GM21723 (cell line): ENCODE measurements around the gene IRX6.

Experiments used
- ATAC-seq: cut with Tn5 transposase; IDR thresholded peaks from one replicate; pipeline ENCODE4 v1.9.1; 2021; ENCODE audit warnings: mild to moderate bottlenecking, moderate library complexity; ENCODE audit not compliant: unreplicated experiment

Gene IRX6

DNA sequence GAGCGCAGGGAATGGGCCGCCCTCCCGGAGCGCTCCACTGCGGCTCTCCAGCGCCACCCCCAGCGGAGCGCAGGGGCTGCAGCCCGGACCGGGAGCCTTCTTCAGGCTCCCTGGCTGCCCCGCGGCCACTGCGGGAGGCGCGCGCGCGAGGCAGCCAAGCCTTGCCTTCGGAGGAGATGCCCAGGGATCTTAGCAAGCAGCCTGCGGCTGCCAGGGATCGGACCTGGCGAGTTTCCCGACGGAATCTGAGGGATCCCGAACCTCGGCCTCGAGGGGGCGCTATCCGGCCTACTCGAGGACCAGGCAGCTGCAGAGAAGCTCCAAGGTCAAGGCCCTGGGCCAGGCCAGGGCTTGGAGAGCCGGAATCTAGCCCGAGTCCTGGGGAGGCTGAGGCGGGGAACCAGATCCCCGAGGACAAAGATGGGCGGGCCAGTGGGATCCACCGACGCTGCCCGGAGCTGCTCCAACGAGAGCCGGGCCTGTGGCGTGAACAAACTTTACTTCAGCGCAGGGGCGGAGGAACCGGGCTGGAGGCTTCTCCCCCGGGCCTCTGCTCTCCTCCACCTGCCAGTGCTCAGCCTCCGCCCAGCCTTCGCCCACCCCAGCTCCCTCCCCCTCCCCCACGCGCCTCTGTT lies at the start of gene IRX6:
Gene IRX6, plus strand, starts transcription at position 567 of the 635 bp plus-strand sequence. CDS start 889 bp downstream, outside the sequence.
- ATAC-seq = no peak

DNA sequence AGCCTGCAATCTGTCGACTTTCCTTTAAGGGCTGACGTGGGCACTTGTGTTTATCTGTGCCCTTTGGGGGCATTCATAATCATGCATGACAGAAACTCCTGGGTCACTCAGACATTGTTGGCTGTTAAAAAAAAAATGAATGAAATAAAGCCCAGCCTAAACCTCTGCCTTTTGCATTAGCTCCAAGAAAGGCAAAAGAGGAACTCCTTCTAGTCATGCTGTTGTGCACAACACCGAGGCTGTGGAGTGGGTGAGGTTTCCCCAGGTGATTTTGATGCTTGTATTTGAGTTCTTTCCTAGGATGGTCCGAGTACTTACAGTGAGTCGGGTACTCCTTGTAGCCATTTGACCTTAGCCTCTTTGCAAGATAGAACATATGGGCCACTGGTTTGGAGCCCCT lies 49.6 kb upstream of the IRX6 start:
- ATAC-seq = no peak

DNA sequence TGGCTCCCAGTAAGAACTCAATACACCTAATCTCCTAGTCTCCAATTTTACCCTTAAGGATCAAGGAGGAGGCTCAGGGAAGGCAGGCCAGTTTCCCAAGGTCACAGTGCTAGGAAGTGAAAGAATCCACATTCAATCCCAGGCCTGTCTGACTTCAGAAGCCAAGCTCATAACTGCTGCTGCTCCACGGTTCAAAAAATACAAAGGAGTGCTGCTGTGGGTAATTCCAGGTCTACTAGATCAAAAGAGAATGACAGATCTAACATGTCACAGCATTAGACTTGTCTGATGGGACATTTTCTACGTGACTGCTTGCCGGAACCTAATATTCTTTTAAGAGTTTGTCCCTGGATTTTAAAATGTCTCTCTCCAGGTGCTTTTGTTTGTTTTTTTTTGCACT lies 48.8 kb upstream of the IRX6 start:
- no peak for ATAC-seq

DNA sequence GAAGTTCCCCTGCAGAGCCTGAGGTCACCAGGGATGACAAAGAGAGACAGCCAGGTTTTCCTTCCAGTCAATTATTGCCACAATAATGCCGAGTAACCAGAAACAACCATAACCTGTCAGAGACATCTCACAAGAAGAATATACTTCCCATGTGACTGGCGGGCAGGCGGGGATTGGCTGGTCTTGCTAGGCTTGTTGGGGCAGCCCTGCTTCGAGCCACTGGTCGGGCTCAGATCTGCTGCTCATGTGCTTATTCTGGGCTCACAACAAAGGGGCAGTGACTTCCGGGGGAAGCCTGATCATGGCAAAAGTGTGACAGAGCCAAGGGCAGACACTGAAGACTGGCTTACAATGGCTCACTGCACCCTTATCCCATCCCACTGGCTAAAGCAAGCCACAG lies 48.1 kb upstream of the IRX6 start:
- ATAC-seq = no peak

DNA sequence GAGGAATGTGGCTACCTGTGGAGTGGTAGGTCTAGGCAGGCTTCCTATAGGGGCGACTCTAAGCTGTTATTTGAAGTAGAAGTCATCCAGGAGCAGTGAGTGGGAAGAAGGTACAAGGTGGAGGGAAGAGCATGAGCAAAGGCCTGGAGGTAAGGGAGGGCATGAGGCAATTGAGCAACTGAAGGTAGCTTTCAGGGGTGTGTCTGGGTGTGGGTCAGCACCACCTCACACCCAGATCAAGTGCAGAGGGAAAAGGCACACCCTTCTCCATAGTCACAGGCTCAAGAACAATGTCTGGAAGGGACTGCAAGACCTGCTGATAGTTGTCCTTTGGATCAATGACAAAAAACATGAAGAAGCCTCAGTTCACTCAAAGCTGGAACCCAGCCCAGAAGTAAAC lies 46.5 kb upstream of the IRX6 start:
- no peak for ATAC-seq

DNA sequence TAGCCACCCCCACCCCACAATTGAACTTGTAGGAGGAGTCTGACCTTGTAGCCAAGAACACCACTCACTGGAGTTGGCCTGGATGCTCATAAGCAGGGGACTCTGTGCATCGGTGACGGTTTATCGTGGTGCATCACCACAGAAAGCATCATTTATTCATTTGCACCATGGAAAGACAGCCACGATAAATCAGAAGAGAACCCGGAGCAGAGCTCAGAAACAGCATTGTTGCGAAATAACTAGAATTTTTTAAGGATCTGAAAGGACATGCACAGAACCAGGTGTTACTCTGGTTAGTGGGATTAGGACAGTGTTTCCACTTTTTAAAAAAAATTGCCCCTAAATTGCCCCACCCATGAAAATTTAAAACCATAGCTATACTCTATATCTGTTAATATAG lies 44.4 kb upstream of the IRX6 start:
- no peak for ATAC-seq

DNA sequence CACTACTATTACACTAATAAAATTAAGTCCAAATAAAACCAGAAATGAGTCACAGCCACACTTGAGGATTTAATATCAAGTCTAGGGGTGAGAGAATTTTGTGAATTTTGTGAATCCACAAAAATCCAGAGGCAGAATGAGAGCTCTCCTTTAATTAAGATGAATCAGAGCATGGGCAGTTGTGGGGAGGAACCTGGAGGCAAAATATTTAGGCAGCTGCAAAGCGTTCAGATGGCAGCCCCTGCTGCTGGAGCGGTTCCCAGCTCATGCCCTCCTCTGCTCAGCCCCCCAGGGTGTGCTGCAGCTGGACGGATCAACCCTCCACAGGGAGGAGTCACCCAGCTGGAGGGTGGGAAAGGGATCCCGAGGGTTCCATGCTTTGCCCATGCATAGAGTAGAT lies 43.4 kb upstream of the IRX6 start:
- ATAC-seq = no peak

DNA sequence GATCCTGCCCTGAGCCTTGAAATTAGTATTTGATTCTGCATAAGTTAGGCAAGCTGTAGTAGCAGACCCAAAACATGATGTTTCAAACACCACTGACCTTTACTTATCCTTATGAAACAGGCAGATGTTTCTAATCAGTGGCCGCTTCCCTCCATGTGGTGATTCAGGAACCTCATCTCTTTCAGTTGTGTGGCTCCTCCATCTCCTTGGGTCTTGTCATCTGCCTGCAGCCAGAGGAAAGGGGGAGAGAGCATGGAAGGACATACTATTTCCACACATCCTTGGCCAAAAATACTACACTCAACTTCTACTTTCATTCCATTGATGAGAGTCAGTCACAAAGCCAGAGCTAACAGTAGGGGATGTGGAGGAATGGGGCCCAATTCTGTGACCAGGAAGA lies 41.6 kb upstream of the IRX6 start:
- no peak for ATAC-seq

DNA sequence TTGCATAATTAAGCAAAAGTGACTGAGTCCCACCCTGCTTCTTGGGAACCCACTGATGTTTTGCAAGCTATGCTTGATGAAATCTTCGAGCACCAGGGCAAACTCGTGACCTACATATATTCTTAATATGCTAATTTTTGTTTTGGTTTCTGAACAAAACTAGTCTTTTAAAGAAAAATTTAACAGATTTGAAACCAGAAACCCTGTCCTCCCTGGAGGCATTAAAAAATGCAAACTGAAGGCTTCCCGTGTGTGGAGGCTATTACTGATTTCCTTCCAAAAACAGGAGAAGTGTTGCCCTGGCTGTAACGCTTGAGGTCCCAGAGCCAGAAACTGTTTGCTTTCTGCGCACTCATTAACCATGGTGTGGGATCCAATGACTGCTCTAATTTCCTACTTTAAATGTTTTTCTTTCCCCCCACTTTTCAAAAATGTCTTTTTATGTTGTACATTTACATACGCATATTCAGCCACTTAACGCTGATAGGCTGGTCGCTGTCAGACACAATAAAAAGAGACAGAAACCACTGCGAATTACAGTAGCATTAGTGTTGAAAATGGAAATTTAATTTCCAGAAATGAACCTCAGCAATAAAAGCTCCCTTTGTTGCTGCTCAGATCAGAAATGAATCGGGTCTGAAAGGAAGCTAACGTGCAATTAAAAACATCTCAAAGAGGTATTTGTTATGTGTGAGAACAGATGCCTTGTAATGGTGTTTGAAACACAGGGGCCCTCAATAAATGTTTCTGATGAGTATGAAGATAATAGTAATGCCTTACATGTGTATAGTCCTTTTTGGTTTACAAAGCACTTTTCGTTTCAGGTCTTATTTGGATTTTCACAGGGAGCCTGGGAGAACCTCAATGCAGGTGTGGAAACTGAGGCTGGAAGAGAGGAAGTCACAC lies 39.9 kb upstream of the IRX6 start:
- ATAC-seq = no peak

DNA sequence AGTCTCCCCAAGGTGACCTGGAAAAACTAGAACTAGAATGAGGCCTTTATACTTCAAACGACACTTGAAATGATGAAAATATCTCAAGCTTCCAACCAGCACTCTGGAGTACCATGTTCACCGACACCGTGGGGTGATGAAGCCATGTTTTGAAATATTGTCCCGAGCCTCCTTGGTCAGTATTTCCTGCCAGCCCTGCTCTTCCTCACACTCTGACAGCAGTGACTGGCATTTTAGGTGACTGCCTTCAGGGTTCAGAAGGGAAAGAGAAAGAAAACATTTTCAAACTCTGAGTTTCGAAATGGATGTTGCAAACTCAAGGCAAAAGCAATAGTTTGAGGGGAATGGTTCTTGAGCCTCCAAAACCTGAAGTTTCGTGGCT lies 39.3 kb upstream of the IRX6 start:
- ATAC-seq = no peak

DNA sequence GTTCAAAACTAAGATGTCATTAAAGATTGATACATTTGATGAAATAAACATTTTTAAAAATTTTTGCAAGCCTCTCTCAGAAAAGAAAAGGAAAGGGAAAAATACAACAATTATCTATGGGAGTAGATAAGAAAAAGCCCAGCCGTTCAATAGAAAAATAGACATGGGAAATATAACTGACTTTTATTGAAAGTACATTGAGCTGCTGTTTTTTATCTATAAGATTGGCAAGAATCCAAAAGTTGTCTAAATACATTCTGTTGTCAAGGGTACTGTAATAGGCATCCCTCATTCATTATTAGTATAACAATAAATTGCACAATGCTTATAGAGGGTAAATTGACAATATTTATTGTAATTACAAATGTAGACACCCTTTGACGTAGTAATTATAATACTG lies 38.4 kb upstream of the IRX6 start:
- ATAC-seq = no peak

DNA sequence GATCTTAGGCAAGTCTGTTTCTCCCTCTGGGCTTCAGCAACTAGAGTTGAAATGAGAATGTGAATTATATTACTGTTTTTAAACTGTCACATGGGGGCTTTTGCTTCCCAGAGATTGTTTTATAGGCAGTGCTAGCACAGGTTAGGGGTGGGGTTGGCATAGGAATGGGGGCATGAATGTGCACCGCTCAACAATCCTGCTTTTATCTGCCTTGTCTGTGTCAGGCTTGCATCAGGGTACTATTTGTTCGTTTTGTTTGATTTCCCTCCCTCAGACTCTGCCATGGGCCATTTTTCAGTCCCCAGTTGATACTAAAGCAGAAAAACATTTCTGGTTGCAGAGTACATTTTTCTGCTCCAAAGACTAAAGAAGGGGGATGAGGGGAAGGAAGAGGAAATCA lies 34.6 kb upstream of the IRX6 start:
- no peak for ATAC-seq

DNA sequence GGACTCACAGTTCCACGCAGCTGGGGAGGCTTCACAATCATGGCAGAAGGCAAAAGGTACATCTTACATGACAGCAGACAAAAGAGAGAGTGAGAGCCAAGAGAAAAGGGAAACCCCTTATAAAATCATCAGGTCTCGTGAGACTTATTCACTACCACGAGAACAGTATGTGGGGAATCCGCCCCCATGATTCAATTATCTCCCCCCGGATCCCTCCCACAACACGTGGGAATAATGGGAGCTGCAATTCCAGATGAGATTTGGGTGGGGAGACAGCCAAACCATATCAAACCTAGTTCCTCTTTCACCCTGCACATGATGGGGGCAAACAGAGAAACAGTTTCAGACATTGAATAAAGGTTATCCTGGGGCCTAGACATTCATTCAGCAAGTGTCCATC lies 32.2 kb upstream of the IRX6 start:
- no peak for ATAC-seq

DNA sequence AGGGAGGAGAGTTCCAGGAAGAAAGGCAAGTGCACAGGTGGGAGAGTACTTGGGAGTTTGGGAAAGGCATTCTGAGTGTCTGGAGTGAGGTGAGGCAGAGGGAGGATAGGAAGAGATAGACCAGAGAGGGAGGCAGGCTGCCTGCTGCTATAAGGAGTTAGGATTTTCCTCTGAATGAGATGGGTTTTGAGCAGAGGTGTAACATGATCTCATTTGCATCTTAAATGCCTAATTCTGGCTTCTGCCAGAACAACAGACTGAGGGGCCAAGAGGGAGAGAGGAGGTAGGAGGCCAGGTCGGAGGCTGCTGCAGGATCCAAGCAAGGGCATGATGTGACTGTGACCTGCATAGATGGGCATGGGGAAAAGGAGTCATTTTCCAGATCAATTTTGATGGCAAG lies 31.5 kb upstream of the IRX6 start:
- ATAC-seq = no peak

DNA sequence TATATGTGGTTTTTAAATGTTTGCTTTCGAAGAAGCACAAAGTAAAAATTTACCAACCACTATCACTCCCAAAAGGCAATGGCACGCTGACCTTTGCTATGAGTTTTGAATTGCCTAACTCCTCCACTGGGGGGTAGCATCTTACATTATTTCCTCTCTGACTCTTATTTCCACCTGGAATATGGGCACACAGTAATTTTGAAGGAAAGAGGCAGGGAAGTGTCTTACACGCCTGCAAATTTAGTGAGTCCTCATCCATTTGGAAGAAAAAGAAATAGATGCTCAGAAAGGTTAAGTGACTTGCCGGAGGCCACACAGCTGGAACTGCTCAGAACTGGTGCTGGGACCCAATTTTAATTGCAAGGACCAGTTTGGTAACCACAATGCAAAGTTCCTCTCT lies 29.9 kb upstream of the IRX6 start:
- ATAC-seq = no peak

DNA sequence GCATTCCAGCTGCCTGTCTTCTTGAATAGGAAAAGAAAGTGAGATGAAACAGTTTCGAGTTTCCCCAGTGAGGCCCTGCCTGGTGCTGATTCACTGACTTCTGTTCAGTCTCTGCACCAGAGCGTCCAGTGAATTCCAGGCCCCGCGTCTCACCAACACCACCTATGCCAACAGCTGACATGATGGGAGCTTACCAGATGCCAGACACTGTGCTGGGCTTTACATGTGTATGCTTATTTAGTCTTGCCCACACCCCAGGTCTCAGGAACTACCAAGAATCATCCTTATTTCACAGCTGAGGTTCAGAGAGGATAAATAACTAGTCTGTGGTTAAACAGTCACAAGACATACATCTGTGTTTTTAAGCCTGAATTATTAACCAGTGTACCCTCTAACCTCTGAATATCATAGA lies 29.1 kb upstream of the IRX6 start:
- no peak for ATAC-seq

DNA sequence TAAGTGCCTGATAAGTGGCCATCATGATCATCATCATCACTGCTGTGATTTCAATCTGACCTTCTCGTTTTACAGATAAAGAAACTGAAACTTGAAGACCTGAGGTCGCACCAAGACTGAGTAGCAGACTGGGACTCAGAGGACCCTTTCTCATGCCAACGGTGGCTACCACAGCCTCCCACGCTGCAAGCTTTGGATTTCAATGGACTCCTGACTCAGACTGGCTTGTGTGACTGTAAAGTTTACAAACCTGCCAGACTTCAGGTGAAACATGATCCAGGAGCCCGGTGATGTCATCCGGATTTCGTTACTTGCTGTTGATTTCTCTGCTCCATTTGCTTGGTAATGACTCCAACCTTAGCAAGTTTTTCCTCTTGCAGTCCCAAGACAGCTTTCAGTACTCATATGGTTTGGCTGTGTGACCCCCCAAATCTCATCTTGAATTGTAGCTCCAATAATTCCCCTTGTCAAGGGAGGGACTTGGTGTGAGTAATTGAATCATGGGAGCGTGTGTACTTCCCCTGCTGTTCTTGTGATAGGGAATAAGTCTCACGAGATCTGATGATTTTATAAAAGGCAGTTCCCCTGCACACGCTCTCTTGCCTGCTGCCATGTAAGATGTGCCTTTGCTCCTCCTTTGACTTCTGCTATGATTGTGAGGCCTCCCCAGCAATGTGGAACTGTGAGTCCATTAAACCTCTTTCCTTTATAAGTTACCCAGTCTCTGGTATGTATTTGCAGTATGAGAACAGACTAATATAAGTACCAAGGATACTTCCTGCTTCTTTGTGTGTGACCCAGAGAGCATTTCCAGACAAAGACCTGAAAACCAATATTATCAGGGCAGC lies 26.7 kb upstream of the IRX6 start:
- no peak for ATAC-seq

DNA sequence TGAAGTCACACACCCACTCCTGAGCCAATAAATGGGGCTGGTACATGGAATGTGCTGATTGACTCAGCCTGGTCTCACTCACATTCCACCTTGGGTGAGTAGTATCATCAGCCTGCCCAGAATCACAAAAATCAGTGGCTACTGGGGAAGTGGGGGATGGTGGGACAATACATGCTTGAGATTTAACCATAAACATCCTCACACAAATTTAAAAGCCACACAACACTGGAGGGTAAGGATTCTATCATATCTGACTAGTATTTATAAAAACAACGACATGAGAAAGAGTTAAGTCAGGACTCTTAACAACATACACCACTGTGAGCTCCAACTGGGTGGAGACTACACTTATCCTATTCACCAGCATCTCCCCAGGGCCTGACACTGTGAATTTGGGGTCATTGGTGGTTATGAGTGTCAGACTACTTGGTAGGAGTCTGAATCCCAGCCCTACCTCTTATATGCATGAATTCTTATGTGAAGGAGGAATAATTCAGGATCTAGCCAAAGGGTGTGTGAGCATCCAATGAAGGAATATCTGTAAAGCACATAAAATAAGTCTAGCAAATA lies 26.0 kb upstream of the IRX6 start:
- no peak for ATAC-seq

DNA sequence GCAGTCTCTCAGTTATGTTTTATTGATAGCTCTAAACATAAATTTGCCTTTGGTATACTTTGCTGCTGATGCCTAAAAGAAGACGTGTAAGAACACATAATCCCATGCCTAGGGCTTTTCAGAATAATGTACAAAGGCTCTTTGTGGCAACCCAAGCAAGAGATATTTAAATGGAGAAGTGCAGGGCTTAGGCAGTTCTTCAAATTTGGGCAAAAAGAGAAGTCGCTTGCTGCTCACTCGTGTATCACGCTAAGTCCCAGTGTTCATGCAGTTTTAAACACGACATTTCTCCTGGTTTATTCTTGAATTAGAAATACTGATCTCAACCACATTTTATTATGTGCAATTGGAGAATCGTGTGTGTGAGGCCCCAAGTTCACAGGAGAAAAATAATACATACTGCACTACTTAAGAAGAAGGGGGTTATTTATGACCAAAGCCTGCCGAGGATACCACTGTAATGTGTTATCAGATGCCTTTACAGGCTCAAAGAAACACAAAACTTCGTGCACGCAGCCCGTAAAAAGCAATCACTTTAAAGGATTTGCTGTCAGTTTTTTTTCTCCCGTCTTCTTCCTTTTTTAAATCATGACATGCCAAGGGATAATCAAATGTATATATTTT lies 22.5 kb upstream of the IRX6 start:
- no peak for ATAC-seq

DNA sequence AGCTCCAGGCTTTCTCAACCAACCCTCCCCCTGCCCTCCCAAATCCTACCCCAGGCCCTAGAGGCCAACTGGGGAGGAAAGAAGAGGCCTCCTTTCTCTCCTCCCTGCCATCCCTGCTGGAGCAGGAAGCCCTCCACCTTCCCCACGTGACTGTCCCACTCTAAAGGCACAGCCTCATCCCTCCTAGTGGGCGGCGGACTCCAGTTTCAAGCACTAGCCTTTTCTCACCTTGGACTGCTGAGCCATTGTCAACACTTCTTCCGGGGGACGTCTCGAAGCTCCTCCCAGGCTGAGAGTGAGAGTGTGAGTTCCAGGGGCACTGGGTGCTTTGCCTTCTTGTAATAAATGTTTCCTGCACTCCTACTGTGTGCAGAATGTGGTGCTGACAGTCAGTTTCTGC lies 21.4 kb upstream of the IRX6 start:
- ATAC-seq = no peak

DNA sequence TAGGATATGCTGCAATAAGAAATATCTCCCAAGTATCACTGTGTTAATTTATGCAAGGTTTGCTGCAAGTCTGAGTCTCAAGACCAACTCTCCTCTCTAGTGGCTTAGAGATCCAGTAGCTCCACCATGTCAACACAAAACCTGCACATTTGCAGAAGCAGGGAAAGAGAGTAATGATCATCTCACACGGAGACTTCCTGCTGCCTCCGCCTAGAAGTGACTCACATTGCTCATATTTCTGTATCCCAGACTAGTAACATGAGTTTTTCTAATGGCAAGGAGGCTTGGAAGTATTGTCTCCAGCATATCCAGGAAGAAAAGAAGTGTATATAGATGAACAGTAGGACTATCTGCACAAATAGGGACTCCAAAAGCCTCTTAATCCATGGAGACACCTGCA lies 15.0 kb upstream of the IRX6 start:
- no peak for ATAC-seq
